ENCODE data around the gene SSNA1. TPM values are rescaled to one million over a fixed set of nuclear protein-coding genes. Genes with fewer than 3 reads are reported as not detected.

SSNA1 gene
- total RNA-seq, 4 donors from 2014 or later = 93.5 to 104 (median 99.8) TPM

- DNase-seq = no peak
- intact Hi-C loops (cut with DNase I; ENCODE audit: low total_unique reads) = no loop called here
- peaks cover 0 to 17% (median 9%) of the 10 kb centered on the region in 4 donors for H3K36me3 ChIP-seq
- 85% methylated on average over 15 of the region's 15 CpGs; no CpG with 5 or more reads in 1 of the 2 donors for WGBS, 2 donors (ENCODE audit: low coverage in 1 of 2)
- peaks cover 36 to 45% (median 39%) of the 10 kb centered on the region in 4 donors for H3K4me1 ChIP-seq
- H3K9me3 ChIP-seq = no peaks in the 10 kb centered on the region
- in situ Hi-C loops (cut with MboI; ENCODE audit: low pct_ligation_motif_present in 1 of 4, low pct_unique_long_range_greater_than_20kb in 1 of 4, low sequenced_read_pairs in 3 of 4) = no loop called here
- H3K27me3 ChIP-seq = no peaks in the 10 kb centered on the region
- H3K27ac ChIP-seq = peak overlapping the region in 1 of 4 donors; percentile 99
- H3K4me3 ChIP-seq = peak overlapping the region in 3 of 4 donors; percentile 74 to 98 (median 83)
- no peak for TF ChIP-seq EP300 (IDR thresholded peaks at IDR 0.05; ENCODE audit: low read depth)
- no peak for TF ChIP-seq CTCF (IDR thresholded peaks at IDR 0.05)
- no peak for TF ChIP-seq POLR2A (IDR thresholded peaks at IDR 0.05)
- TF ChIP-seq POLR2AphosphoS5 (IDR thresholded peaks at IDR 0.05) = no peak
Measured at GRCh38 chr9:137187386-137187785, 1.1 kb upstream of the SSNA1 start.

GRCh38 chr9:137188086-137188489 is 388 bp upstream of the SSNA1 start:
- TF ChIP-seq EP300 (IDR thresholded peaks at IDR 0.05; ENCODE audit: low read depth) (no peak), CTCF (IDR thresholded peaks at IDR 0.05) (no peak), POLR2A (IDR thresholded peaks at IDR 0.05) (no peak), POLR2AphosphoS5 (IDR thresholded peaks at IDR 0.05) (no peak)
- H3K4me3 ChIP-seq = peak overlapping the region; percentile 69 to 98 (median 78)
- intact Hi-C loops (cut with DNase I; ENCODE audit: low total_unique reads) (no loop called here), in situ Hi-C loops (cut with MboI; ENCODE audit: low pct_ligation_motif_present in 1 of 4, low pct_unique_long_range_greater_than_20kb in 1 of 4, low sequenced_read_pairs in 3 of 4) (no loop called here)
- peaks cover 0 to 10% (median 6%) of the 10 kb centered on the region in 4 donors for H3K36me3 ChIP-seq
- H3K27ac ChIP-seq = peak overlapping the region; percentile 94 to 99 (median 97)
- no peaks in the 10 kb centered on the region for H3K9me3 ChIP-seq
- no peaks in the 10 kb centered on the region for H3K27me3 ChIP-seq
- peaks cover 36 to 45% (median 39%) of the 10 kb centered on the region in 4 donors for H3K4me1 ChIP-seq
- WGBS, 2 donors (ENCODE audit: low coverage in 1 of 2) = 1% methylated on average over 31 of the region's 31 CpGs; no CpG with 5 or more reads in 1 of the 2 donors
- no peak for DNase-seq

- in situ Hi-C loops (cut with MboI; ENCODE audit: low pct_ligation_motif_present in 1 of 4, low pct_unique_long_range_greater_than_20kb in 1 of 4, low sequenced_read_pairs in 3 of 4) (no loop called here), intact Hi-C loops (cut with DNase I; ENCODE audit: low total_unique reads) (no loop called here)
- WGBS, 2 donors (ENCODE audit: low coverage in 1 of 2) = 18% methylated on average over 21 of the region's 23 CpGs; no CpG with 5 or more reads in 1 of the 2 donors
- DNase-seq = no peak
- Histone ChIP-seq H3K27ac (peak overlapping the region; percentile 94 to 99 (median 97)), H3K4me1 (peaks cover 36 to 52% (median 45%) of the 10 kb centered on the region in 4 donors), H3K27me3 (no peaks in the 10 kb centered on the region), H3K36me3 (no peaks in the 10 kb centered on the region), H3K9me3 (no peaks in the 10 kb centered on the region), H3K4me3 (peak overlapping the region; percentile 31 to 98 (median 78))
- TF ChIP-seq POLR2A (IDR thresholded peaks at IDR 0.05) (no peak), EP300 (IDR thresholded peaks at IDR 0.05; ENCODE audit: low read depth) (no peak), CTCF (IDR thresholded peaks at IDR 0.05) (no peak), POLR2AphosphoS5 (IDR thresholded peaks at IDR 0.05) (no peak)
Measured at GRCh38 chr9:137189297-137190295, 1.1 kb downstream of the SSNA1 start.

- Histone ChIP-seq H3K9me3 (no peaks in the 10 kb centered on the region), H3K4me1 (peaks cover 36 to 60% (median 52%) of the 10 kb centered on the region in 4 donors), H3K27ac (peak overlapping the region; percentile 94 to 99 (median 97)), H3K27me3 (no peaks in the 10 kb centered on the region), H3K4me3 (peak overlapping the region in 1 of 4 donors; percentile 98), H3K36me3 (no peaks in the 10 kb centered on the region)
- WGBS, 2 donors (ENCODE audit: low coverage in 1 of 2) = 74% methylated on average over 9 of the region's 9 CpGs; no CpG with 5 or more reads in 1 of the 2 donors
- in situ Hi-C loops (cut with MboI; ENCODE audit: low pct_ligation_motif_present in 1 of 4, low pct_unique_long_range_greater_than_20kb in 1 of 4, low sequenced_read_pairs in 3 of 4) (no loop called here), intact Hi-C loops (cut with DNase I; ENCODE audit: low total_unique reads) (no loop called here)
- DNase-seq = no peak
- TF ChIP-seq CTCF (IDR thresholded peaks at IDR 0.05) = no peak
- TF ChIP-seq POLR2AphosphoS5 (IDR thresholded peaks at IDR 0.05) = peak in 1 of 3 donors; percentile 11
- TF ChIP-seq POLR2A (IDR thresholded peaks at IDR 0.05) = no peak
- no peak for TF ChIP-seq EP300 (IDR thresholded peaks at IDR 0.05; ENCODE audit: low read depth)
Measured at GRCh38 chr9:137190315-137190856, 1.9 kb downstream of the SSNA1 start.
